Measurements from ENCODE around the gene SLC35G1.

Gene SLC35G1

GRCh38 chr10:93904901-93905300, 11.1 kb downstream of the SLC35G1 start:
- DNase-seq (ENCODE audit: low spot score) = no peak
- in situ Hi-C loops (cut with MboI; ENCODE audit: low pct_unique_long_range_greater_than_20kb, low sequenced_read_pairs, unreplicated experiment) = loop anchor here (25.0 kb wide), 1 partner anchor 407 kb away; no protein-coding TSS in a partner anchor
- no peak for TF ChIP-seq CTCF (IDR thresholded peaks at IDR 0.05; ENCODE audit: extremely low read depth, insufficient read depth, missing control alignments)

GRCh38 chr10:93907059-93907458, 13.3 kb downstream of the SLC35G1 start:
- TF ChIP-seq CTCF (IDR thresholded peaks at IDR 0.05; ENCODE audit: extremely low read depth, insufficient read depth, missing control alignments) = no peak

GRCh38 chr10:93911866-93912265, 18.1 kb downstream of the SLC35G1 start:
- TF ChIP-seq CTCF (IDR thresholded peaks at IDR 0.05; ENCODE audit: extremely low read depth, insufficient read depth, missing control alignments) = no peak
- in situ Hi-C loops (cut with MboI; ENCODE audit: low pct_unique_long_range_greater_than_20kb, low sequenced_read_pairs, unreplicated experiment) = loop anchor here (25.0 kb wide), 1 partner anchor 400 kb away; no protein-coding TSS in a partner anchor
- DNase-seq (ENCODE audit: low spot score) = no peak

More at GRCh38 chr10:93907059-93907458, 13.3 kb downstream of the SLC35G1 start:
- in situ Hi-C loops (cut with MboI; ENCODE audit: low pct_unique_long_range_greater_than_20kb, low sequenced_read_pairs, unreplicated experiment) = loop anchor here (25.0 kb wide), 1 partner anchor 405 kb away; no protein-coding TSS in a partner anchor
- no peak for DNase-seq (ENCODE audit: low spot score)

GRCh38 chr10:93912444-93912843, 18.7 kb downstream of the SLC35G1 start:
- no peak for TF ChIP-seq CTCF (IDR thresholded peaks at IDR 0.05; ENCODE audit: extremely low read depth, insufficient read depth, missing control alignments)
- no peak for DNase-seq (ENCODE audit: low spot score)
- in situ Hi-C loops (cut with MboI; ENCODE audit: low pct_unique_long_range_greater_than_20kb, low sequenced_read_pairs, unreplicated experiment) = loop anchor here (25.0 kb wide), 1 partner anchor 400 kb away; no protein-coding TSS in a partner anchor

GRCh38 chr10:93913706-93914105, 19.9 kb downstream of the SLC35G1 start:
- DNase-seq (ENCODE audit: low spot score) = no peak
- in situ Hi-C loops (cut with MboI; ENCODE audit: low pct_unique_long_range_greater_than_20kb, low sequenced_read_pairs, unreplicated experiment) = loop anchor here (25.0 kb wide), 1 partner anchor 399 kb away; no protein-coding TSS in a partner anchor
- no peak for TF ChIP-seq CTCF (IDR thresholded peaks at IDR 0.05; ENCODE audit: extremely low read depth, insufficient read depth, missing control alignments)

- in situ Hi-C loops (cut with MboI; ENCODE audit: low pct_unique_long_range_greater_than_20kb, low sequenced_read_pairs, unreplicated experiment) = loop anchor here (25.0 kb wide), 1 partner anchor 397 kb away; no protein-coding TSS in a partner anchor
- no peak for TF ChIP-seq CTCF (IDR thresholded peaks at IDR 0.05; ENCODE audit: extremely low read depth, insufficient read depth, missing control alignments)
- DNase-seq (ENCODE audit: low spot score) = no peak
These were observed 21.8 kb downstream of the SLC35G1 start for GRCh38 chr10:93915598-93915997.

All from GM13977 (cell line).